Adipose tissue (tissue), 3 donors: ENCODE results near the gene USH1C. TPM values are rescaled to one million over a fixed set of nuclear protein-coding genes. Genes with fewer than 3 reads are reported as not detected.

Source experiments
- H3K27ac ChIP-seq: one replicate; pipeline ENCODE4 v1.5.1; 2013; ENCODE audit warnings: low read depth, low read length
- WGBS, 3 donors: extraction: QIAGEN DNeasy Blood & Tissue Kit; methylation state at CpG; one replicate each; pipeline ENCODE4 v1.1.7; 2013; 5-methylcytosine and 5-hydroxymethylcytosine counted together
- polyA plus RNA-seq, 3 donors: library from polyadenylated mRNA; stranded (reverse); fragments of 200-250 nt; gene quantifications; one replicate each; pipeline ENCODE4 v1.2.3, GENCODE V29; 2013
- donor health status: healthy with polysubstance abuse.
- donor health status: Bipolar disorder and iron deficiency.
- donor health status: healthy.

The USH1C gene
- polyA plus RNA-seq, 3 donors, result 0.67 to 1.8 (median 1.4) TPM

- whole genome bisulfite sequencing, 3 donors, result 48 to 73% (median 57%) methylated on average over 6 of the region's 6 CpGs
These were observed 50.2 kb downstream of the USH1C start for GRCh38 chr11:17494019-17494418.

DNA sequence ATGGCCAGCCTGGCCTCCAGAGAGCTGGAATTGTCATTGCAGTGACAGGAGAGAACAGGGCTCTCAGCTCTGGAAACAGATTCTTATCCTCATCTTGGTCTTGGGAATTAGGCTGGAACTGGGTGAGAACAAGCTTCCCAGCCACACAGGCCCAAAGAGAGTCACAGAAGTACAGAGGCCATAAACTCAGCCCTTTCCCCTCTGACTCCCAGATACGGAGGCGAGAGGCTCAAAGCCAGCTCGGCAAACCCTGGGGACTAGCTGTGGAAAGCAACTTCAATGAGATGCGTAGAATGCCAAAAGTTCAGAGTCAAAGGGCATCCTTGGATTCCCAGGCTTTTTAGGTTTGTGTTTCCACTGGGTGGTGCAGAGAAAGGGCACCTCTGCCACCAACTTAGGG is 53.3 kb downstream of the USH1C start:
- no peak overlapping the region for H3K27ac ChIP-seq
- 54 to 84% (median 81%) methylated on average over 4 of the region's 4 CpGs for WGBS, 3 donors

More at GRCh38 chr11:17494019-17494418, 50.2 kb downstream of the USH1C start:
- no peak overlapping the region for H3K27ac ChIP-seq

GRCh38 chr11:17490232-17490631 is 54.0 kb downstream of the USH1C start:
- H3K27ac ChIP-seq, result no peak overlapping the region
- 69 to 87% (median 71%) methylated on average over 6 of the region's 6 CpGs for WGBS, 3 donors

DNA sequence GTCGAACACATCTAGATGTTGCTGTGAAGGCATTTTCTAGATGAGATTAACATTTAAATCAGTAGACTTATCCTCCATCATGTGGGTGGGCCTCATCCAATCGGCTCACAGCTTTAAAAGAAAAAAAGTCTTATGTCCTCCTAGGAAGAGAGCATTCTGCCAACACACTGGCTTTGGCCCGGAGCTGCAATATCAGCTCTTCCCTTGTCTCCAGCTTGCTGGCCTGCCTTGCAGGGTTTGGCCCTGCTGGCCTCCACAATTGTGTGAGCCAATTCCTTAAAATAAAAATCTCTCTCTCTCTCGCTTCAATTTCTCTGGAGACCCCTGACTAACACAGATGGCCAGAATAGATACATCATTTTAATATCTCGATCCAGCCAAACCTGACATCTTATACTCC is 54.5 kb downstream of the USH1C start:
- 48 to 73% (median 65%) methylated on average over 5 of the region's 5 CpGs for WGBS, 3 donors
- no peak overlapping the region for H3K27ac ChIP-seq

DNA sequence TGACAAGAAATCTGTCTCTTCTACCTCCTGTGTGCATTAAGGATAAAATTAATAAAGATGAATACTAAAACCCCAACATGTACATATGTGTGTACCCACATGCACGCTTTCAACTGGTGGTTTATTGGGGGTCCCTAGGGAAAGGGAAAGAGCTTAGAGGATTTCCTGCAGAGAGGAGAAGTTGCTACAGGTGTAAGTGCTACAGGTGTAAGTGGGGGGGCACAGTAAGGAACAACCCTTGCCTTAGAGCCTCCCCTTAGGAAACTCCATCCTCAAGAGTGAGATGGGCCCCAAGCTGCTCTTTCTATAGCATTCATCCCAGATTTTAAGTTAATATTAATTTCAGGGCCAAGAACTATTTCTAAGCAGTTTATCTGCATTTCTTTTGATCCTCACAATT is 55.7 kb downstream of the USH1C start:
- no peak overlapping the region for H3K27ac ChIP-seq
- WGBS, 3 donors, result 81 to 95% (median 86%) methylated on average over 1 of the region's 1 CpG

- no peak overlapping the region for H3K27ac ChIP-seq
- WGBS, 3 donors, result 80 to 91% (median 89%) methylated on average over 5 of the region's 5 CpGs
These were observed 57.6 kb downstream of the USH1C start for GRCh38 chr11:17486646-17487045.

GRCh38 chr11:17483505-17483904 is 60.7 kb downstream of the USH1C start:
- 73 to 84% (median 75%) methylated on average over 2 of the region's 2 CpGs for WGBS, 3 donors
- no peak overlapping the region for H3K27ac ChIP-seq

DNA sequence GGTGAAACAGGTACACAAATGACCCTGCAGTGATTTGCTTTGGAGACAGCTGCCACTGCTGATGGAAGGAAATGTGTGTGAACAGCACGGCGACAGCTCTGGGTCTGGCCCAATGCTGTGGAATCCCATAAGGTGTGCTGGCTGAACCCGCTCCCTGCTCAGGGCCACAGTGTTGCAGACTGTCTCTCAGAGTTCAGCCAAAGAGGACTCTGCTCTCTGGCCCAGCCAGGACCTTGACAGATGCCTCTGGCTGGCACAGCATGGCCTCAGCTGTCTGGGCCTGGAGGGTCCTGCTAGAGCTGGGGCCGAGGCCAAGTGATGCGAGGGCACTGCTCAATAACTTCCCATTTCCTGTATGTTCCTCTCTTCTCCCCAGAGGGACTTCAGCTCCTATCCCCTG is 62.3 kb downstream of the USH1C start:
- WGBS, 3 donors, result 79 to 86% (median 85%) methylated on average over 5 of the region's 5 CpGs
- no peak overlapping the region for H3K27ac ChIP-seq

GRCh38 chr11:17479284-17480214 is 64.7 kb downstream of the USH1C start:
- 31 to 36% (median 33%) methylated on average over 14 of the region's 14 CpGs for WGBS, 3 donors
- no peak overlapping the region for H3K27ac ChIP-seq

GRCh38 chr11:17478070-17478469 is 66.1 kb downstream of the USH1C start:
- WGBS, 3 donors, result 50 to 67% (median 64%) methylated on average over 6 of the region's 6 CpGs
- H3K27ac ChIP-seq, result no peak overlapping the region

DNA sequence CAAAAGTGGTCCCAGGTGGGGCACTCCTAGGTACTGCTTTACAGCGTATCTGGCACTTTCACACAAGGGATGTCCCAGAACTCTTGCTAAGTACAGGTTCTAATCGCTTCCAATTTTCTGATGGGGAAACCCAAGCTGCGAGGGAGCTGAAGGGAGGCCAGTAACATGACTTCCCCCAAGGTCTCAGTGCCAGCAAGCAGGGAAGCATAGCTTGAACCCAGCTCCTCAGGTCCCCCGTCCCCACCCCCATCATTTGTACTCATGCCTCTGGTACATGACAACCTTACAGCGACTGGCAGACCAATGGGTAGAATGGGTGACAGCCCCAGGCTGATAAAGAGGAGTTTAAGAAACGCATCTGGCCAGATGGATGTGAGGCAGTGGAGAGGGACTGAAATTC is 66.9 kb downstream of the USH1C start:
- no peak overlapping the region for H3K27ac ChIP-seq
- WGBS, 3 donors, result 53 to 71% (median 63%) methylated on average over 6 of the region's 6 CpGs

- H3K27ac ChIP-seq, result no peak overlapping the region
- WGBS, 3 donors, result 16 to 42% (median 16%) methylated on average over 9 of the region's 9 CpGs
These were observed 67.2 kb downstream of the USH1C start for GRCh38 chr11:17477084-17477333.

GRCh38 chr11:17476317-17477083 is 67.7 kb downstream of the USH1C start, which contains the start of gene ABCC8:
TSS of gene ABCC8 (minus strand) at chr11:17476845. CDS start at chr11:17476776, 69 bp downstream.
- 2% methylated on average over 49 to 79 of the region's 80 CpGs for WGBS, 3 donors
- no peak within 1 kb of the TSS for H3K27ac ChIP-seq

GRCh38 chr11:17475666-17476316 is 68.4 kb downstream of the USH1C start:
- H3K27ac ChIP-seq, result no peak overlapping the region
- WGBS, 3 donors, result 8 to 15% (median 8%) methylated on average over 28 to 31 of the region's 31 CpGs

- H3K27ac ChIP-seq, result no peak overlapping the region
- WGBS, 3 donors, result 53 to 78% (median 57%) methylated on average over 5 to 6 of the region's 6 CpGs
These were observed 71.0 kb downstream of the USH1C start for GRCh38 chr11:17473071-17473744.

DNA sequence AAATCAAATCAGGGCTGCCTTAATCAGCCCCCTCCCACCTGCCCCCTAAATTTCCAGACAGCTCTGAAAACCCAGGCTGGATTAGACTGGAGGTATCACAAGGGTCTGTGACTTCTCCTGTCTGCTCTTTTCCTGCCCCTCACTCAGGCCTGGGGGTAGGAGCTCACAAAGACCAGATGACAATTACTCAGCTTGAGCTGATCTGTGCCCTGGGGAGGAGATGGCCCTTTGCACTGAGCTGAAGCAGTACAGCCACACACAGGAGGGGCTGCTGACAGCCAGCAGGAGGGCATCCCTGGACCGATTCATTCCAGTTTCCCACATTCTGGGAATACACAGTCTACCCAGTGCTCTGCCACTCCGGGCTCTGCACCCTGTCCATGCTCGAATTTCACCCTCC is 71.7 kb downstream of the USH1C start:
- 57 to 76% (median 72%) methylated on average over 3 of the region's 3 CpGs for WGBS, 3 donors
- H3K27ac ChIP-seq, result no peak overlapping the region

GRCh38 chr11:17471501-17471900 is 72.7 kb downstream of the USH1C start:
- WGBS, 3 donors, result 84 to 89% (median 87%) methylated on average over 3 of the region's 3 CpGs
- no peak overlapping the region for H3K27ac ChIP-seq

GRCh38 chr11:17469998-17470397 is 74.2 kb downstream of the USH1C start:
- H3K27ac ChIP-seq, result no peak overlapping the region
- WGBS, 3 donors, result 92 to 95% (median 93%) methylated on average over 6 of the region's 6 CpGs

DNA sequence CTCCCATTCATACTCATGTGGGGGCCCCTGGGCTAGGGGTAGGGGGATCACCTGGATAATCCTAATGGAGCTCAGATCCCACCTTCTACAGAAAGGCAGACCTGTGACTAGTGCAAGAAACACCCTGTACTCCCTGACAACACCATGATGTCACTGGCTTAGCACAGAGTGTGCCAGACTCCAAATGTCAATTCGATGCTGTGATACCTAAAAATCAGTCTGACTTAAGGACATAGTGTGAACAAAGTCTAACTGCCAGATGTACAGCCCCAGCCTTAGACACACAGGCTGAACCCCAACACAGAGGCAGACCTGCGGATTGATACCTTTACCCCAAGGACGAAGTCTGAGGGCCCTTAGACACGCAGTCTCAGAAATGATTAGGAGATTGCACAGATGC is 76.1 kb downstream of the USH1C start:
- 76 to 97% (median 95%) methylated on average over 4 of the region's 4 CpGs for WGBS, 3 donors
- H3K27ac ChIP-seq, result no peak overlapping the region
